Caki2 (cell line): ENCODE results near the gene IDH3G. TPM values are rescaled to one million over a fixed set of nuclear protein-coding genes. Genes with fewer than 3 reads are reported as not detected.
"Not testable (repeated sequence)": the region's sequence is repeated elsewhere in the genome, so short reads cannot be mapped to it uniquely, and the experiment has no call there.

Source experiments
- DNase-seq: peaks from one replicate; pipeline ENCODE4 v3.0.0-alpha.2; 2015; ENCODE audit warnings: low read depth
- in situ Hi-C: cut with HindIII; loops from 2 replicates; pipeline ENCODE4 v1.10.0; 2016; ENCODE audit warnings: low sequenced_read_pairs, low pct_unique_long_range_greater_than_20kb, mixed read lengths
- total RNA-seq: library from RNA; depleted of rRNA; stranded (reverse); fragments of >200 nt; shearing (Covaris generic); gene quantifications from 2 replicates; pipeline ENCODE4 v1.2.3, GENCODE V29; 2014; ENCODE audit warnings: low replicate concordance

IDH3G gene
- total RNA-seq, 1 experiment from 2014 or later, result 63.0 TPM

DNA sequence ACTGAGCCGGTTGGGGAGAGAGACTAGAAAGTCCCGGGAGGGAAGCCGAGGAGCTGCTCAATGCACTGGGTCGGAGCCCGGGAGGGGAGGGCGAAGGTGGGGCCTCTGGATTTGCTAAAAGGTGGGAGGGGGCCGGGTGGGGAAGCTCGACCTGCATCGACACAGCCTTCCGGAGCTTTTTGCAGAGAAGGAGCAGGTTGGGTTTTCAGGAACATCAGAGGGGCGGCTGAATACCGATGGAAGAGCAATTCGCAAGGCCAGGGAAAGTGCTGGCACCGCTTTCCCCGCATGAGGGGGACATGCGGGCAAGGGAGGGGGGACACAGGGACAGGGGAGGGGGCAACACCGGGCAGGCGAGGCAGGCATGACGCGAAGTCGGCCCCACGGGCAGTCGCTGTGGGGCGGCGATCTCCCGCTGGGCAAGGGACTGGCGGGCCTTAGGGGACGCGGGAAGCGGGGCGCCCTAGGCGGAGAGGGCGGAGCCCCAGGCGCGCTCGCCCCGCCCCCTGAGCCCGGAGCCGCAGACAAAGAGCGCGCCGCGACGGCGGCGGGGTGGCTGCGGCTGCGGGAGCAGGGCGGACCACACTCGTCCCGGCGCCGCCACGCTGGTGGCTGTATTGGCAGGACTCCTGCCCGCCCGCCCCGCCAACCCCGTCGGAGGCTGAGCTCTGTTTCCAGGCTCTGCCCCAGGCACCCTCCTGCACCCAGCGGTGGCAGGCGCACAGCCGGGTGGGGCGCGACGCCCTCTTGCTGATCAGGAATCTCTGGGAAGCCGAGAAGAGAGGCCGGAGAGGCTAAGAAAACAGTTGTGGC, 24.6 kb upstream of the IDH3G start:
- in situ Hi-C loops, result no loop called here
- DNase-seq, result peak; percentile 14

DNA sequence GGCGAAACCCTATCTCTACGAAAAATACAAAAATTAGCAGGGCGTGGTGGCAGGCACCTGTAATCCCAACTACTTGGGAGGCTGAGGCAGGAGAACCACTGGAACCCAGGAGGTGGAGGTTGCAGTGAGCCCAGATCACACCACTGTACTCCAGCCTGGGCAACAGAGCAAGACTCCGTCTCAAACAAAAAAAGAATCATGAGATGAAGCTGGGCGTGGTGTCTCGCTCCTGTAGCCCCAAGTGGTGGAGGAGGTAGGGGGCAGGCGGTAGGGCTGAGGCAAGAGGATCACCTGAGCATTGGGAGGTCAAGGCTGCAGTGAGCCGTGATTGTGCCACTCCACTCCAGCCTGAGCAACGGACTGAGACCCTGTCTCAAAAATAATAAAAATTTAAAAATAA, 23.9 kb upstream of the IDH3G start:
- DNase-seq, in situ Hi-C loops: not testable (repeated sequence)

DNA sequence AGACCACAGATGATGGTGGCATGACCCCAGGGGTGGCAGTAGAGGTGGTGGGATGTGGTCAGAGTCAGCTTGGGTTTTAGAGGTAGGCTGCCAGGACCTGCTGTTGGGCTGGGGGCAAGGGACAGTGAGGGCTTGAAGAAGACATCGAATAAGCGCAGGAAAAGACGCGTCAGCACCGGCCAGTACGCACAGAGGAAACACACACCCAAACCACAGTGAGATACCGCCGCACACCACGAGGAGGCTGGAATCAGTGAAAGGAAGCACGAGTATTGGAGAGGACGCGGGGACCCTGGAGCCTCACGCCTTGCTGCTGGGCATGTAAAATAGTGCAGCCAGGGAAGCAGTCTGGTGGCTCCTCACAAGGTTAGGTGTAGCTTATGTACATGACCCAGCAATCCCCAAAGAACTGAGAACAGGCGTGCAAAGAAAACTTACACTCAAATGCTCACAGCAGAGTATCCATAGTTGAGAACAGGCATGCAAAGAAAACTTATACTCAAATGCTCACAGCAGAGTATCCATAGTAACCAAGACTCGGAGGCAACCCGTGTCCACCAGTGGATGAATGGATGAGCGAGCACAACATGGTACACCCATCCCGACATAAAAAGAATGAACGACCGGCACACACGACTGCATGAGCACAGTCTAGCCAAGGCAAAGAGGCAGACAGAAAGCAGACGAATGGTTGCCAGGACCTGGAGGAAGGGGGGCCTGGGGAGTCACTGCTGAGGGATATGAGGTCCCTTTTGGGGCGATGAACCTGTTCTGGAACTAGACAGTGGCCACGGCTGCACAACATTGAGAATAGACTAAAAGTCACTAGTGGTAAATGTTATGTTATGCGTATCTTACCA, 22.9 kb upstream of the IDH3G start:
- no peak for DNase-seq
- in situ Hi-C loops, result no loop called here

DNA sequence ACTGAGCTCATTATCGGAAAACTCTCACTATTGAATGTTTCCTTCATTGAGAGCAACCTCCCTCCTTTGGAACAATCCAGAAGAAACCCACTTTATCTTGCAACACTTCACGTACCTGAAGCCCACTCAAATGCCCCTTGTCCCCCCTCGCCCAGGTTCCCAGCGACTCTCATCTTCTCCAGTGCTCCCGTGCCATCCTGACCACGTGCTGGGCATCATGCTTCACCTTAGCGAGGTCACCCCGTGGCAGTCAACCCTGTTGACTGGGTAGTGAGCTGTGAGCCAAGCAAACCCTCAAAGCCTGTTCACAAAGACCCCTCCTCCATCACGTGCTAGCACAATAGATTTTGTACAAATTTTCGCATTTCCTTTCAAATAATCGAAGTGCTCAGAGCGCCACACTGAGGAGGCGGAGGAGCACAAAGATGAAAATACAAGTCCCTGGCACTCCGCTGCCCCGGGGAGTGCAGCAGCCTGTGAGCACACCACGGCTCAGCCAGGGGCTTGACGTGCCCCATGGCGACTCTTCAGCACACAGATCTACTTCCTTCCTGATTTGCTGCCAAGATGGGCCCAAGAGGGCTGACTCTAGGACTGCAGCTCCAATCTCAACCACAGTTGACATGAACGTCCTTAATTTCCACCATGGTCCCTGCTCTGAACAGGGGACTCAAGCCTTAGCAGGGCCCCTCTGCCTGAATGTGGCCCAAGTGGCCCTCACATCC, 20.6 kb upstream of the IDH3G start:
- no peak for DNase-seq
- in situ Hi-C loops, result no loop called here

DNA sequence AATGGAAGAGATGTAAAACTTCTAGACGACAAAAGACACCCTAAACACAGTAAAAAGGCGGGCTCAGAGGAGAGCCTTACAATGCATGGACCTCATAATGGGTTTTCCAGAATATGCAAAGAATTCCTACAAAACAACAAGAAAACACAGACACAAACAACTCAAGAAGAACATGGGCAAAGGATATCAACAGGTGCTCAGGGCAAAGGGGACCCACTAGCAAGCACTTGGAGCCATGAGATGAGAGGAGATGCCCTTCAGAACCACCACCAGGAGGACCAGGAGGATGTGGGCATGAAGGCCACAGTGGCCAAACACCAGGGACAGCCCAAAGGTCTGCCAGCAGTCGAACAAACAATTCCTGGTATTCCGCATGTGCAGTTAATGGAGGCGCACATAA, 19.0 kb upstream of the IDH3G start:
- in situ Hi-C loops, result no loop called here

DNA sequence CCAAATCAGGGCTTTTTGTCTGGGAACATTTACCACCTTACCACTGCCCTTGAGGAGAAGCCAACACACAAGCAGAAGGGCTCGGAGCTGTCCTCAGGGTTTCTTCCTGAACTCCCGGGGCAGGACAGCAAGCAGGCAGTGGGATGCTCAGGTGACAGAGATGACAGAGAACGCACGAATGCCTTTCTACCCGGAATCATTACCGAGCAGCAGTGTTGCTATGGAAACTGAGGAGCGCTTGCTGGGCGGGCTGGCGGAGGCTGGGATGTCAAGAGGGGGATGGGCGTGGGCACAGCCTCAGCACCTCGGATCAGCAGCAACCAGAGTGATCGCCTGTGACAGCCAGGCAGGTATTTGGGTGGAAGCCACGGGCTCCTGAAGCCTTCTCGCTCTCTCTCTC, 18.0 kb upstream of the IDH3G start:
- in situ Hi-C loops, result no loop called here
- DNase-seq, result no peak

More for the DNA sequence above, 19.0 kb upstream of the IDH3G start:
- DNase-seq, result no peak

DNA sequence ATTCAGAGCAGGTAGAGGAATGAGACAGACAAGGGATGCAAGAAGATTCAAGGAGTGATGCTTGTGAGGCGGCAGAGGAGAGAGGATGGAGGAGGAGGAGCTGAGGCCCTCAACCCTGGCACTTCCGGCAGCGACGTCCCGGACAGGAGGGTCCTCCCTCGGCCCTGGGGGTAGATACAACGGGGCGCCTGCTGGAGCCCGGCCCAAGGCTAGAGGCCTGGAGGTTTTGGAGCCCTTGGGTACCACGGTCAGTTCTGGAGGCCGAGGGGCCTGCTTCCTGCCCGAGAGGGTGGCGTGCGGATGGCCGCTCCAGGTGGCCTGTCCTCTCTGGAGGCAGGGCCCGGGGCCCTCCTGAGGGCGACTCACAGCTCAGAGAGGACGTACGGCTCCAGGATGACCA, 13.8 kb upstream of the IDH3G start:
- in situ Hi-C loops, result no loop called here
- DNase-seq, result no peak

DNA sequence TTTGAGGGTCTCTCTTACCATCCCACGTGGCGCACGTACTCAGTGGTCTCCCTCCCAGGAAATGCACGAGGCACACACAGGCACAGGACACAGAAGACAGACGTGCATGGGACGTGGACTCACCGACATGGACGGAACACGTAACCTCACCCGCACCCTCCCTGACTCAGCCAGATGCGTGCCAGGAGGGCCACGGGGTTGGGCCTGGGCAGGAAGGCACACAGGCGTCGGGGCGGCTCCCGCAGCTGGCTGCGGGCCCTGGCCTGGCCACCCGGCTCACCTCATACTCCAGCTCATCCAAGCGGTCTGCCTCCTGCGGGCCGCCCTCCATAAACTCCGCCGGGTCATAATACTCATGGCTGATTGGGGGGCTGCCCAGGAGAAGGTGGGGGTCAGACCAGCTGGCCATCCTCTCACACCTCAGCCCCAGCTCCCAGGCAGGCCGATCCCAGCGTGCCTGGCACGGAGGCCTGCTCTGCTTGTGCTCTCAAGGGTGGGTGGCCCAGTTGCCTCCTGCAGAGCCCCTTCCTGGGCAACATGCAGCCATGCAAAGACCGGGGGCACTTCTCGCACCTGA, 12.9 kb upstream of the IDH3G start:
- no peak for DNase-seq
- in situ Hi-C loops, result no loop called here

DNA sequence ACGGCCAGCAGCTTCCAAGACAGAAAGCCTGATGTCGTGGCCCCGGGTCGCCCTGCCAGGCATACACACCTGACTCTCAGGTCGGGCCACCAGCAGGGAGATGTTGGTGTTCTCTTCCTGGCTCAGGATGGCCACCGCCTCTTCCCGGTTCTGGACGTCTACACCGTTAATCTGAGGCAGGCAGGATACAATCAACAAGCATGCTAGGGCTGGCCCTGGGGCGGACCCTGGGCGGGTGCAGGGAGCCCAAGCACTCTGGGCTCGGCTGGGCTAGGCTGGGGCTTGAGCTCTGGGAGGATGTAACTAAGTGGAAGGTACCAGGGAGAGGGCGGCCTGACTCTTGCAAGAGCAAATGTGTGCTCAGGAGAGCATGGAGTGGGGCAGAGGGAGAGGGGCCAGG, 11.3 kb upstream of the IDH3G start:
- in situ Hi-C loops, result no loop called here
- DNase-seq, result no peak

DNA sequence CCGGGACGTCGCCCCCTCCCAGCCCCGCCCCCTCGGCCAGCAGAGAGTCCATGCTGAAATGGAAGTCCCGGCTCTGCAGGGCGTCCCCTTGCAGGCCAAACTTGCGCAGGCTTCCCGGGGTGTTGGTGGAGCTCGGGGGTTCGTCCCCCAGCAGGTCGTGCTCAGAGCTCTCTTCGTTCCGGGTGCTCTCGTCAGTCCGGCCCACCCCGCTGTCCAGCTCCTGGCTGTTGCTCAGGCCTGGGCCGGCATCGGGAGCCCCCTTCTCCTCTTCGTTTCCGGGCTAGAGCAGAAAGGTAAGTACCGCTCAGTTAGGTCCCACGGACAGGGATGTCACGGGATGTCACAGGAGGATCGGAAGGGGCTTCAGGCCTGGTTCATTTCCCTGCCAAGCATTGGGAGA, 10.4 kb upstream of the IDH3G start:
- DNase-seq, result no peak
- in situ Hi-C loops, result no loop called here

DNA sequence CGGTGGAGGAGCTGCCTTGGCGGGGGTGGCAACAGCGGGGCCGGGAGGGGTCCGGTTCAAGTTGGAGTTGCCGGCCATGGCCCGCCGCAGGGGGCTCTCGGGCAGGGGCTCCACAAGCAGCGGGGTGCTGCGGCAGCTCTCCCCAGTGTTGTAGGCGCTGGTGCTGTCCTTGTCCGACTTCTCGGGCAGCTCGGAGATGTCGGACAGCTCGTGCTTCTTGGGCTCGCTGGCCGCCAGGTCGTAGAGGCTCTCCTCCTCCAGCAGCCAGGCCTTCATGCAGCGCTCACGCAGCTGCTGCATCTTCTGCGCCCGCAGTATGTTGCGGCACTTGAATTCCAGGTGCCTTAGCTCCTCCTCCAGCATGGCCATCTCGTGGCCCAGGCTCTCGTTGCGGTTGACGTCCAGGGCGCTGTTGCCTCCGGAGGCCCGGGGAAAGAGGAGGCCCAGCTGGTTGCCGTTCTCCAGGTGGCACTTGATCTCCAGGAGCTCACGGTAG, 10.0 kb upstream of the IDH3G start:
- in situ Hi-C loops, result no loop called here
- no peak for DNase-seq

DNA sequence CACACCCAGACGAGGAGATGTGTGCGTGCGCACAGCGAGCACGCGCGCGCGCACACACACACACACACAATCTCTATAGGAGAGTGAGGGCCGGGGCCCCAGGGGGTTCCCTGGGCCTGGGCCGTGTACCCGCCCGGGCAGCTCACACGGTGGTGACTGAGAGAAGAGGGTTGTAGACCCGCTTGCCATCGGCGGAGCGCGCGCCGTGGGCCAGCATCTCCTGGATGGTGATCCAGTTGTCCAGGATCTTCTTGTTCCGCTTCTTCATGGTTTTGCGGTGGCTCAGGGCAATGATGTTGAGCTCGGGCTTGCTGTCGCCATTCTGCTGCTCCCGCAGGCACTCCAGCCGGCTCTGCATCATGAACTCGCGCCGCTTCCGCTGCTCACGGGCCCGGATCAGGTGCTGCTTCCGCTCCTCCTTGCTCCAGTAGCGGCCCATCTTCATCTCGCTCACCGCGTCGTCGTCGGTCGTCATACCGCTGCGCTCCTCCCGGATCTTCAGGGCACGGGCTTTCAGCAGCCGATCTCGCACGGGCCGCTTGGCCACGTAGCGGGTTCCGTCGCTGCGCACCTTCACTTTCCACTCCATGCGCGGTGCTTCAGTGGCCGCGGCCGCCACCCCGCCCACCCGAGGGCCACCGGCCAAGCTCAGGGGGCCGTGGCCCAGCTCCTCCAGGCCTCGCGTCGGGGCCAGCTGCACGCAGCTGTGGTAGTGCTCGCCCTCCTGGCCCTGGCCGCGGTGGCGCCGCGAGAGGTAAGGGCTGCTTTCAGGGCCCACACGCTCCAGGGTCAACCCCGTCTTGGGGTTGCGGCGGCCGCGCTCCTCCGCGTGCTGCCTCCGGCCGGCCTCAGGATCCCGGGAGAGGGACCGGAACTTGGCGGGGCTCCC, 9.3 kb upstream of the IDH3G start:
- in situ Hi-C loops, result no loop called here

DNA sequence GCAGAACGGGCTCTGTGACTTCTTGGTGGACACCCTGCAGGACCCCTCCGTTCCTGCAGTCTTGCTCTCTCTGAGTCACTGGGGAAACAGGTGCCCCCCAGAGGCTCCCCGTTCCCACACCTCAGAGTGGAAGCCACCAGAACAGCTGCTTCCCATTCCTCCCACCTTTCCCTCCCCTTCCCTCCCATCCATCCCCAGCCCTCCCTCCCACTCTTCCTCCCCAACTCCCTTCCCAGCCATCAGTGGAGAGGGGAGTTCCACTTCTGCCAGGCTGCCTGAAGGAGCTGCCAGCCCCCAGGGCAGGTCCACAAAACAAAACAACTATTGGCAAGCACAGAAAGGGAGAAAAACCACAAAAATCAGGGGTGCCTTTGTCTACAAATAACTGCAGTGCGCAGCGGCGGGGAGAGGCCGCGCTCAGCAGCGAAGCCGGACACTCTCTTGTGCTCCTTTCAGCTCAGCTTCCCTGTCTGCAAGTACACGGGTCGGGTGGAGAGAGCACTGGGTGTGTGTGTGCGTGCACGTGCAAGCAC, 8.4 kb upstream of the IDH3G start:
- DNase-seq, result no peak
- in situ Hi-C loops, result no loop called here

More for the DNA sequence above, 9.3 kb upstream of the IDH3G start:
- DNase-seq, result no peak

DNA sequence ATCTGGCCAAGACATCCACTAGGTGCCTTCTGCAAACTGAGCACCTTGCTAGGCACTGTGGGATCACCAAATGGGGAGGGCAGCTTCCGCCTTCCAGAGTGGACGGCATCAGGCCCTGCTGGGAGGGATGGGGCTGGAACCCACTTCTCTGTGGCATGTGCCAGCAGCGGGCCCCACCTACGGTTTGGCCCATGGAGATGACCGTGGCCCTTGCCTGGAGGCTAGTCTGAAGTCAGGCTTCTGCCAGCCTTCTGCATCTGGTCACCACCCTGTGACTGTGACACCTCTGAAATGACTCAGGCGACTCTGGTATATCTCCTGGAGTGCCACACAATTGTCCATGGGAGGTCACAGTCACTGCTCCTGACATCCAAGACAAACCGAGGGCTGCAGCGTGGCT, 7.5 kb upstream of the IDH3G start:
- DNase-seq, result peak; percentile 6
- in situ Hi-C loops, result no loop called here

DNA sequence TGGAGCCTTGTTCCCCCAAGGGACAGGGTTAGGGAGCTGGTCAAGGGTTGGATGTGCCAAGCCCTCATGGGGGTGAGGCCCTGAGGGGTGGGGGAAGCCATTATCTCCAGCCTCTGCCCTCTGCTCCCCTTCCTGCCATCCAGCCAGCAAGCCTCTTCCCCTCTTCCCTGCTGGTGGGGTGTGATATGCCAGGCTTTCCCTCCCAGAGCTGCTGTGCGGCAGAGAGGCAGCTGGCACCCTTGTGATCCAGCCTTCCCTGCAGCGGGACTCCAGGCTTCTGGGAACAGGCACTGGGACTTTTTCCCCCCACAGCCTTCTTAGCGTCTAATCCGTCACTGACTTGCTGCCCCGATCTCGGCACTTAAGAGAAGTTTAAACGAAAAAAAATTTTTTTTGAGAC, 6.6 kb upstream of the IDH3G start:
- no peak for DNase-seq
- in situ Hi-C loops, result no loop called here

DNA sequence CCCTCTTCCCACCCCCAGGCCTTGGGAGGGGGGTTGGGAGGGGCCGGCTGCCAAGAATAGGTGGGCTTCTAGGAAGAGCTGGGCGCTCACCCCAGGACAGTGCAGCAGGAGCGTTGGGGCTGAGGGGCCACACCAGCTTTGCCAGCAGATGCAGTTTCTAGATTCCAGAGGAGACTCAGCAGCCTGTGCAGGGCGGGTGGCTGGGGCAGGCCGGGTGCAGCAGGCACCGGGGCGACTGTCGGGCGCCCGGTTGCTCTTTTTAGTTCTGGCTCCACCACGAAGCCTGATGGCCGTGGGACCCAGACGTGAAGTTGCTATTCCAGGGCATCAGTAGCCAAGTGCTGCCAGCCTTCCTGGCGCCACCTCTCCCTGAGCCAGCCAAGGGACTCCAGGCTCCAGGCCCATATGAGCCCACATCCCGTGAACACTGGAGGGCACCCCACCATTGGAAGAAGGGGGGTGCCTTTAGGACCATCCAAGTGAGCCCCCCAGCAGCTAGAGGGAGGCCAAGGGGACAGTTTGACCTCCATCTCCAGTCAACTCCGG, 6.1 kb upstream of the IDH3G start:
- DNase-seq, result no peak
- in situ Hi-C loops, result no loop called here

DNA sequence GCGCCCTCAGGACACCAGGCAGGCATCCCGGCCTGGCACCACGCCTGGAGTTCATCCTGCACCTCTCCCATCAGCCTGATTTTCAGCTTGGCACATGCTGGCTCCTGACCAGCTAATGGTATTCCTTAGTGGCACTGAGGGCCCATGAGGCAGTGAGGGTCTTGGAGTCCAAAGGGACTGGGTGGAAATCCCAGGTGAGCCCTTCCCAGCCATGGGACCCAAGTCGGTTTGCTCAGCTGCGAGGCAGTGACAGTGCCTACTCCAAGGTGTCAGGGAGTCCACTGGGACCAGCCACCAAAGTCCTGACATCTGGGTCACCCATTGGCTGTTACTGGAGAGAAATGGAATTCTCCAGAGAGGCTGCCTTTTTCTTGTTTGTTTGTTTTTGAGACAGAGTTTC, 5.2 kb upstream of the IDH3G start:
- in situ Hi-C loops, result no loop called here
- no peak for DNase-seq
